ENCODE measurements around the gene ARNT2.
"Not testable (repeated sequence)": the region's sequence is repeated elsewhere in the genome, so short reads cannot be mapped to it uniquely, and the experiment has no call there.

Gene ARNT2

GRCh38 chr15:80404057-80404760 lies at the start of gene ARNT2:
Gene ARNT2, plus strand, starts transcription at chr15:80404382. Its CDS starts 134 bp downstream, at chr15:80404516.
- DNase-seq, result no peak

GRCh38 chr15:80367094-80367493 lies 37.1 kb upstream of the ARNT2 start:
- no peak for DNase-seq

DNA sequence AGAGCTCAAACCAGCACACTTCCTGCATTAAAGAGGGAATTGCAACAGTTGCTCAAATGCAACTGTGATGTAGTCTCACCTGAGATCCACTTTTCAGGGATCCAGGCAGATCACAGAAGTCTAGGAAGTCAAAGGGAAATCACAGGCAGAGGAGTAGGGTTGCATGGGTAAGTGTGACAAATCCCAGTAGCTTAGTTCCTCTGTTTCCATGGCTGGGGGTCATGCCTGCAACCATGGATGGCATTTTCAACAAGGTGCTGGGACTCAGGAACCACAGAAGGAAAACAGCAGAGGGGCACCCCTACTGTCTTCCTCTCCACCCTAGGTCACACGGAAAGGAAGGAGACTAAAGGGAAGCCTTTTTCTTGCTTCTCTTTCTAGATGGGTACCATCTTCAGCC lies 36.5 kb upstream of the ARNT2 start:
- DNase-seq, result no peak

- no peak for DNase-seq
These were observed 32.3 kb upstream of the ARNT2 start for GRCh38 chr15:80371924-80372323.

DNA sequence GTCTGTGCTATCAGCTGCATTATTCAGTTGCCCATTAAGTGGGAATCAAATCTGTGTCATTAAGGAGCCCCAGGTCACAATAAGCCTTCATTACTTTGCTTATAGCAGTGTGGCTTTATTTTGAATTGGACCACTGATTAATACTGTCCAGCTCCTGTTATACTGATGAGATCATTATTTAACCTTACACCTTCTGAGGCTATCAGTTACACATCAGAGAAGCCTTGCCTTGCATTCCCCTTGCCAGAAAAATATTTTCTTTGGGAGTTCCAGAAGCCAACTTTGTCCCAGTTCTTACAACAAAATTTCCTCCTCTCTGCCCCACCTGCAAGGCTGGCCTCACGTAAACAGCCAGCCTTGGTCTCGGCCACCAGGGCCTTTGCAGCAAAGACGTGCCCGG lies 29.7 kb upstream of the ARNT2 start:
- no peak for DNase-seq

DNA sequence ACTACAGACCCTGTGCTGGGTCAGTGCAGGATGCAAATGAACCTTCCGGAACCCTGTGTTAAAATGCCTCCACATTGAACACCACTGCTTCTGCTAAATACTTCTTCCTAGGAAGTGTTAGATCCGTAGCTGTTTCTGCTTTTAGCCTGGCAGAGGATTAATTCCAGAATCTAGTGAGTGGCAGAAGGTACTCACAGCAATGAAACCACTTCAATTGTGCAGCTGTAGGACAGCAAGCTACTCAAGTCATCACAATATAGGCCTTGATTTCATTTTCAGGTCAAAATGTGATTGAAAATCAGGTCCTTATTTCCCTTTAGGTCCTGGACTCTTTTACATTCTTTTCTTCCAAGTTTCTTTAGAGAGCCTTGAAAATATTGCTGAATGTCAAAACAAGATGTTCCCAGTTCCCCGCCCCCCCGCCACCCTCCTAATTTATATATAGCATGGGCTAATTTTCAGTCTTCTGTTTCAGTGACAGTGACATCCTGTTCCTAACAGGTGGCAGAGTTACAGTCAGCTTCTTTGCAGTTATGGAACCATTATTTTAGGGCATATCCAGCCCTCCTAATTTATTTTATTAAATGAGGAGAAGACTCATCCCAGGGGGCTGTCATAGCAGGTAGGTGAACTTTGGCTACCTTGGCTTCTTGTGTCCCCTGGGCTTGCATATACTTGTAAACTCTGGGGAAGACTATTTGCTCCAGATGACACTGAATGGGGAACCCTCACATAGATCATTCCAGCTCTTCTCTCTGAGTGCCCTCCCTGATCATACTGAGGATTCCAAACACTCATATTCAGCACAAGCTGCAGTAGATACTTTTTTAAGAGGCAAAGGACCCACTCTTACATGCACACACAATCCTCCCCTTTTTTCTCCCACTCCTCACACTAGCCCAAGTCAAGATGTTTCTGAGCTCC lies 28.0 kb upstream of the ARNT2 start:
- DNase-seq, result no peak

GRCh38 chr15:80379693-80380092 lies 24.5 kb upstream of the ARNT2 start:
- DNase-seq, result no peak

DNA sequence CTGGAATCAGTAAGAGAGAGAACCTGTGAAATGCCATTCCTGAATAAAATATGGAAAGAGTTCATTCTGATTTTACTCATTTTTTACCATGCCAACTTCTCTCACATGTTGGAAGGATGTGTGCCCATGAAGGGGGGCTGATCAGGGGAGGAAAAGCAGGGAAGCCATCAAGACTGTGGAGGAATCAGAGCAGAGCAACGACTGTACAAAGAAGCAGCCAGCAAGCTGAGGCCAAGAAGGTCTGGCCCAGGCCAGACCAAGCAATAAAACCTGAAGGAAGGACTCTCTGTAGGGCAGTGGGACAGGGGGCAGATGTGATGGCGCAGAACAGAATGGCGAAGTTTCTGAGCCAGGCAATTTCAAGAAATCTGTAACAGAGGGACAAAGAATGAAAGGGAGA lies 24.0 kb upstream of the ARNT2 start:
- DNase-seq, result no peak

DNA sequence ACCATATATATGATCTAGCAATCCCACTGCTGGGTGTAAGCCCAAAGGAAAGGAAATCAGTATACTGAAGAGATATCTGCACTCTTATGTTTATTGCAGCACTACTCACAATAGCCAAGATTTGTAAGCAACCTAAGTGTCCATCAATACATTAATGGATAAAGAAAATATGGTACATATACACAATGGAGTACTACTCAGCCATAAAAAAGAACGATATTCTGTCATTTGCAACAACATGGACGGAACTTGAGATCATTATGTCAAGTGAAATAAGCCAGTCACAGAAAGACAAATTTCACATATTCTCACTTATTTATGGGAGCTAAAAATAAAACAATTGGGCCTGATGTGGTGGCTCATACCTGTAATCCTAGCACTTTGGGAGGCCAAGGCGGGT lies 21.9 kb upstream of the ARNT2 start:
- DNase-seq, result no peak

GRCh38 chr15:80384432-80384831 lies 19.8 kb upstream of the ARNT2 start:
- DNase-seq, result no peak

DNA sequence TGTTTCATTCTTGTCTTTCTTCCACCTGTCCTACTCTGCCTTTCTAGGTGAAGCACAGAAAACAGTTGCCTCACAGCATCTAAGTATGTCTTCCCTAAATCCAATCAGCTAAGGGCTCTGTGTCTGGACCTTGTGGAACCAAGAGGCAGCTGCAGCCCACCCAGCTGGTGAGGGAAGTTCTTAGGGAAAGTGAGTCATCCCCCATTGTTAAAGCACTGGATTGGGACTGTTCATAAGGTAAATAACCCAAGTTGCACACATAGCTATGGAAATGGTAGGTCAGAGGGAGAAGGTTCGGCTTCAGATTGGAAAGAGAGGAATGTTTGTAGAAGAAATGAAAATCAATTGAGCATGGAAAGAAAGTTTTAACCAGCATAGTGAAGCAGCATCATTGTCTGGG lies 18.0 kb upstream of the ARNT2 start:
- no peak for DNase-seq

- no peak for DNase-seq
These were observed 15.9 kb upstream of the ARNT2 start for GRCh38 chr15:80388326-80388725.

DNA sequence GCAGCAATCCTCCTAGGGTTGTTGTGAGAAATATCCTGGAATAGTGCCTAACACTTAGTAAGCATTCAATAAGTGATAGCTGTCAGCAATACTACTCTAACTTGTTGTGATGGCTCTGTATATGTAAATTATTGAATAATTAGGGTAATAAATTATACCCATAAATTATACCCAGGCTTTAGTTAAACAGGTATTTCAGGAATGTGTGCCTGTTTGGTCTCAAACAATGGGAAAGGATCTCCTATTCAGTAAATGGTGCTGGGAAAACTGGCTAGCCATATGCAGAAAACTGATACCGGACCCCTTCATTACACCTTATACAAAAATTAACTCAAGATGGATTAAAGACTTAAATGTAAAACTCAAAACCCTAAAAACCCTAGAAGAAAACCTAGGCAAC lies 14.8 kb upstream of the ARNT2 start:
- DNase-seq, result no peak

DNA sequence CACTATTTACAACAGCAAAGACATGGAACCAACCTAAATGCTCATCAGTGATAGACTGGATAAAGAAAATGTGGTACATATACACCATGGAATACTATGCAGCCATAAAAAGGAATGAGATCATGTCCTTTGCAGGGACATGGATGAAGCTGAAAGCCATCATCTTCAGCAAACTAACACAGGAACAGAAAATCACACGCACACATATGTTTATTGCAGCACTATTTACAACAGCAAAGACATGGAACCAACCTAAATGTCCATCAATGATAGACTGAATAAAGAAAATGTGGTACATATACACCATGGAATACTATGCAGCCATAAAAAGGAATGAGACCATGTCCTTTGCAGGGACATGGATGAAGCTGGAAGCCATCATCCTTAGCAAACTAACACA lies 13.2 kb upstream of the ARNT2 start:
- not testable (repeated sequence) for DNase-seq

DNA sequence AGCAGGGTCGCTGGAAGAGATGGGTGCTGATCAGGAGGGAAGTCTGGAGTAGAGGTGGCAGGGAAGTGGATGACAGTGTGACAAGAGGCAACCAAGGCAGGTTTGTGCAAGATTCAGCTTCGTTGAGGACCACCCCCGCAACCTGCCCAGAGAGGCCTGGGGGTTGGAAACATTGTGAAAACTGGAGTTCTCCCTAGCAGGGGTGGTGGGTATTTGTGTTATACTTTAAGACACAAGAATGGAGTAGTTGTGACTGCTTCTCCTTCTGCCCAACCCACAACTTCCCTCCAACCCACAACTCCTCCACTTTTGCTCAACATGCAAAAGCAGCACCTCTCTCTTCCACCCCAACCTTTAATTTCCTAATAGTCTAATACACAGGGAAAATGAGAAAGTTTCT lies 8.6 kb upstream of the ARNT2 start:
- no peak for DNase-seq

DNA sequence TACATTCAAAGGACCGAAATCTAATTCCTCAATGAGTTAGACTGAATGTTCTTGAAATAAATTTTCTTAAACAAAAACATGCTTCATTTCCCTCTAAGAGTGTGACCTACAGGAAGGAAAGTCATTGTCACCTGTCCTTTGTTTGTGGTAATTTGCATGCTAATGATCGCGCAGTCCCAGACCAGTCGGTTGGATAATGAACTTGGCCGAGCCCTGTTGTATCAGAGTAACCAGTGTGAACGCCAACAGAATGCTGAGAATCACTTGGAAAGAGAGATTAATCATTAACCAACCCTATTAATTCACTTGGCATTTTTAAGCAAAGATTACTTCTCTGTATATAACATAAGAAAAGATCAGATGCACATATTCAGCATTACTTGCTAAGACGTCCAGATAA lies 8.1 kb upstream of the ARNT2 start:
- DNase-seq, result no peak

GRCh38 chr15:80399508-80399907 lies 4.7 kb upstream of the ARNT2 start:
- DNase-seq, result no peak

DNA sequence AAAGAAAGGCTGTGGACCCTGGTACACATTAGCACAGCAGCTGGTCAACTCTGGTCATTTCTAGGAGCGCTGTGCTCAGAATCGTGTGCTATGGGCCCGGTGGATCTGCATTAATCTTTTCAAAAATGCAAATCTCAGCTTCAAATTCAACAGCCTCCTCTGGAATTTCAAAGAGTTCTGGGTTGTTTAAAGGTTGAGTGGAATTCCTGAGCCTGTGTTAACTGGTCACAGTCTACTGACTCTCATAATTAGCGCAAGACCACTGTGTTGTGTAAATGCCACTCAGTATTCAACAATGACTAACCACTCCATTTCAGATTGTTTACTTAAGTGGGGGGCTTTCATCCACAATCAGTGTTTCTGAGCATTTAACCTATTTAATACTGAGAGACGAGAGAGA lies 2.7 kb upstream of the ARNT2 start:
- no peak for DNase-seq

DNA sequence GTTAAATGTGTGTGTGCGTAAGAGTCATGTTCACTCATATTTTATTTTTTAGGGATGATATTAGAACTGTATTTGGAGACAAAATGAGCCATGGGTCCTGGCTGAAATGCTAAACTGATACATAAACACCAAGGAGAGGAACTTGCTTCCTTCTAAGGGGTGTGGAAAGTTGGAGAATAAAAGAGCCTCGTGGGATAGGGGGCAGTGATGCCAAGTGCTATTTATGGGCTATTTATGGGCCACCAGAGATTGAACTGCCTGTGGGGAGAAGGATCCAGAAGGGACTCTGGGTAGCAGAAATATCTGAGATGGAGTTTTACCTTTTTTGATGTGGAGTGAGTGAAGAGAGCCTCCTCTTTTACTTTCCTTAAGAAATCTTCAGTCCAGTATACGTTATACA lies 1.8 kb upstream of the ARNT2 start:
- DNase-seq, result no peak

DNA sequence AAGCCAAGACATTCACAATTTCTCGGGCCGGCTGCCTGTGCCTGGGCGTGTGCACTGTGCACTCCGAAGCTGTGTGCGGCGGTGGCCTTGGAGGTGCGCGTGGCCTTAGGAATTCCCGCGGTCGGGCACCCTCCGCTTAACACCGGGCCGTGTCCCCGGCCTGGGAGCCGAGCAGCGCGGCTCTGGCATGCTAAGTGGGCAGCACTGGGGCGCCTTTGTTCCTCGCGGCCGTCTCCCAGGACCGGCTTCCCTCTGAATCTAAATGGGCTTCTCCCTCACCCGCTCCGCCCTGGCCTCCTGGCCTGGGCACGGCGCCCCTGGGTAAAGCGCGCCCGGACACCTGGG lies 498 bp upstream of the ARNT2 start:
- DNase-seq, result no peak

DNA sequence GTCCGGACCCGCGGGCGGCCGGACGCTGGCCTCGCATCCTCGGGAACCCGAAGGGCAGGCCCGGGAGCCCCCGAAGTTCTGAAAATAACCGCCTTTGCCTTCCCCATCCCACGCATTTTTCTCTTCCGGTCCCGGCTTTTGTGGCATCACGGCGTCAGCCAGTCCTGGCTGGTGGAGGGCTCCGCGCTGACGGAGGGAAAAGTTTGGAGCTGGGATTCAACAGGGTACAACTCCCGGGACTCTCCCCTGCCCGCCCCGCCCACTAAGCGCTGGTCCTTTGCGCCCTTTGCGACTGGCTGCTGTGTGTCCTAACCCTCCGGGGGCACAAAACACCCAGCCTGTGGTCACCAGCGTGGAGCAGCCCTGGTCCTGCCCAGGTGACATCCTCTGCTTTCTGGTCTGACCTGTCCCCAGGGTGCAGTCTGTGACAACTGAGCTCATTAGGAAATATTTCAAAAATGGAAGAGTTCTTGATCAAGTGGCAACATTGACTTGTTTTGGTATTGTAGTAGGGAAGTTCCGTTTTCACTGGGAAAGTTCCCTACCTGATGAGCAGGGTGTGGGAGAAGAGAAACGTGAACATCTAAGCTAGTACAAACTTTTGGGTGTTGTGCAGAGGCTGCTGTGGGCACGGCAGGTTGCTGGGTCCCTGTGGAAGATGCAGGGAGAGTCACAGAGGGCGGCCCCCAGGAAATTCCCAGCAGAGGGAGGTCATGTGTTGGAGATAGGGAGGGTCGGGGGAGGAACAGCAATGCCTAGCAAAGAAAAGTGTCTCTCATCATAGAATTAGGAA lies 775 bp downstream of the ARNT2 start:
- DNase-seq, result no peak

DNA sequence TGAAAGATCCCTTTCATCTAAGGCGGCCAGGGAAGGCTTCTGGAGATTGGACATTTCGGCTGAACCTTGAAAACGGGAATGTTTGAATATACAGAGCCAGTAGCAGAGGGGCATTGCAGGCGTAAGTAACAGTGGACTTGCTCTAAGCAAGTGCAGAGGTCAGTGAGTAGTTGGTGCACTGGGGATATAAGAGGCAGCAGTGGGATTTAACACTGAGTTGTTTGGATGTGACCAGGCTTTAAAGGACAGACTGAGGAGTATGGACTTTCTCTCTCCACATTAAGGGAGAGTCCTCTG lies 1.3 kb downstream of the ARNT2 start:
- no peak for DNase-seq

DNA sequence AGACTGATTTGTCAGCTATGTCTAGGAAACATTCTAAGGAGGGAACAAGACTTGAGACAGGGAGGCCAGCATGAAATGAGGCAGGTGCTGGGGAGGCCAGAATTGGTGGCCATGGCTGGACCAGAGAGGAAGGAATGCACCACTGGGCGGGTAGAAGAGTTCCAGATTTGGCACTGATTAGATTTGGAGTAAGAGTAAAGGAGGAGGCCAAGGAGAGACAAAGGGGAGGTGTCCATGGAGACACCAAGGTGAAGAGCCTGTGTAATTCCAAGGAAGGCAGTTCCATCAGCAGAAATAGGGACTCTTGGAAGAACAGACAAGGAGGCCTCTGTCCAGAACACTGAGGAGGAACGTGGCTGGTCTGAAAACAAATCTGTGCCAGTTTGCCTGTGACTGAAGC lies 1.8 kb downstream of the ARNT2 start:
- no peak for DNase-seq

DNA sequence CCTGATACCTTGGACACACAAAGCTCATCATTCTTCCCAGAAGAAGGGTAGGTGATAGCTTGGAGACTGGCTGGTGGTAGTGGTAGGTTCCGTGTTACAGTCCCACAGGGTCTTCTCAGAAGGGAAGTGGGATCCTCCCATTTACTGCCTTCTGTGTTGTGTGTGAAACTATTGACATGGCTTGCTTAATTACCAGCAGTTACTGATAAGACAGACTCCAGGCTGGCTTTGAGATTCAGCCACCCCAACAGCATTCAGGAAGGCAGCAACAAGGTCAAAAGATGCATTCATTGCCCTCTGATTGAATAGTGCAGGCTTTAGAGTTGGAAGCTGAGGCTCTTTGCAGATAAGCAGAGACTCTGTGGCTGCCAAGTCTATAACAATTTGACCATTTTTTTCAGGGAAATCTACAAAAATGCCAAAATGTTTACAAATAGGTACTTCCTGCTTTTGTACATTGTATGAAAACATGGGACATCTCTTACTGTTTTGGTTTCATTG lies 7.7 kb downstream of the ARNT2 start:
- DNase-seq, result no peak
